Astrocyte (in vitro differentiated cells and primary cell): Measurements from ENCODE around the gene CAND2. TPM values are rescaled to one million over a fixed set of nuclear protein-coding genes. Genes with fewer than 3 reads are reported as not detected.

ENCODE experiments used
- DNase-seq: peaks from one replicate; pipeline ENCODE4 v3.0.0-alpha.2; 2010; ENCODE audit warnings: low read depth
- FAIRE-seq: peaks from 2 replicates; lab custom pipeline; 2011; peaks lifted over from hg19 to GRCh38; lab: Jason Lieb, UNC
- H2AFZ ChIP-seq: 2 replicates; pipeline ENCODE4 v1.6.0; 2012; ENCODE audit warnings: low read depth, low read length, inconsistent platforms
- H3K27ac ChIP-seq: 2 replicates; pipeline ENCODE4 v1.5.1; 2011; ENCODE audit warnings: low read depth, low read length, inconsistent platforms
- H3K27me3 ChIP-seq: 2 replicates; pipeline ENCODE4 v1.6.0; 2011; ENCODE audit warnings: low read length, inconsistent platforms; ENCODE audit not compliant: insufficient read depth
- H3K36me3 ChIP-seq: 2 replicates; pipeline ENCODE4 v1.5.1; 2011; ENCODE audit warnings: low read length, inconsistent platforms; ENCODE audit not compliant: insufficient read depth
- H3K4me1 ChIP-seq: 2 replicates; pipeline ENCODE4 v1.5.1; 2011; ENCODE audit warnings: low read length, inconsistent platforms; ENCODE audit not compliant: insufficient read depth
- H3K4me2 ChIP-seq: 2 replicates; pipeline ENCODE4 v1.6.0; 2012; ENCODE audit warnings: low read length, inconsistent platforms
- H3K4me3 ChIP-seq: 2 replicates; pipeline ENCODE4 v1.5.1; 2011; ENCODE audit warnings: low read depth, mild to moderate bottlenecking, low read length, inconsistent platforms; ENCODE audit not compliant: insufficient read depth
- H3K79me2 ChIP-seq: 2 replicates; pipeline ENCODE4 v1.6.0; 2012; ENCODE audit warnings: mild to moderate bottlenecking, low read length, inconsistent platforms; ENCODE audit not compliant: insufficient read depth
- H3K9ac ChIP-seq: 2 replicates; pipeline ENCODE4 v1.6.0; 2012; ENCODE audit warnings: mild to moderate bottlenecking, low read length, inconsistent platforms
- H3K9me3 ChIP-seq: 2 replicates; pipeline ENCODE4 v1.5.1; 2012; ENCODE audit warnings: low read depth, mild to moderate bottlenecking, low read length, inconsistent platforms; ENCODE audit not compliant: insufficient read depth
- H4K20me1 ChIP-seq: 2 replicates; pipeline ENCODE4 v1.6.0; 2012; ENCODE audit warnings: low read length, inconsistent platforms; ENCODE audit not compliant: insufficient read depth
- H3K27ac Mint-ChIP-seq: one replicate; pipeline ENCODE4 v1.8.0; 2021; ENCODE audit warnings: mild to moderate bottlenecking, mixed read lengths; ENCODE audit not compliant: unreplicated experiment
- H3K27me3 Mint-ChIP-seq: one replicate; pipeline ENCODE4 v1.8.0; 2021; ENCODE audit warnings: low read depth, mixed read lengths; ENCODE audit not compliant: unreplicated experiment
- H3K36me3 Mint-ChIP-seq: one replicate; pipeline ENCODE4 v1.8.0; 2021; ENCODE audit warnings: low read depth, mixed read lengths; ENCODE audit not compliant: unreplicated experiment
- H3K4me1 Mint-ChIP-seq: one replicate; pipeline ENCODE4 v1.8.0; 2021; ENCODE audit warnings: low read depth, mixed read lengths; ENCODE audit not compliant: unreplicated experiment
- H3K4me3 Mint-ChIP-seq: one replicate; pipeline ENCODE4 v1.8.0; 2021; ENCODE audit warnings: mild to moderate bottlenecking, moderate library complexity, mixed read lengths; ENCODE audit not compliant: unreplicated experiment
- H3K9me3 Mint-ChIP-seq: one replicate; pipeline ENCODE4 v1.8.0; 2021; ENCODE audit warnings: mild to moderate bottlenecking, mixed read lengths; ENCODE audit not compliant: unreplicated experiment
- EZH2 ChIP-seq: IDR thresholded peaks from 2 replicates; pipeline ENCODE4 v1.6.1; 2012; ENCODE audit warnings: mild to moderate bottlenecking, low read length, inconsistent platforms; ENCODE audit not compliant: insufficient read depth
- total RNA-seq: library from RNA; stranded (reverse); gene quantifications from 2 replicates; pipeline ENCODE4 v1.2.1, GENCODE V29; 2021
- TF ChIP-seq, protein P1 (sequence below): IDR thresholded peaks from 2 replicates; pipeline ENCODE4 v1.5.1; 2011; ENCODE audit warnings: low read depth, mild to moderate bottlenecking, inconsistent platforms, low read length, moderate library complexity; ENCODE audit not compliant: insufficient read depth

The CAND2 gene
- total RNA-seq, 1 donor from 2014 or later = 4.6 TPM

GRCh38 chr3:12818773-12819172 is 22.3 kb downstream of the CAND2 start:
- Histone ChIP-seq H3K36me3 (no peaks in the 10 kb centered on the region), H2AFZ (no peak overlapping the region), H3K27me3 (no peaks in the 10 kb centered on the region), H3K27ac (no peak overlapping the region), H3K4me1 (no peaks in the 10 kb centered on the region), H3K9me3 (no peaks in the 10 kb centered on the region), H3K4me3 (no peak overlapping the region), H3K9ac (no peak overlapping the region), H4K20me1 (no peaks in the 10 kb centered on the region), H3K79me2 (no peaks in the 10 kb centered on the region), H3K4me2 (no peak overlapping the region)
- Mint-ChIP-seq H3K4me1 (no peaks in the 10 kb centered on the region), H3K27me3 (peaks cover 8% of the 10 kb centered on the region), H3K9me3 (no peaks in the 10 kb centered on the region), H3K4me3 (no peak overlapping the region), H3K27ac (no peak overlapping the region), H3K36me3 (peaks cover 4% of the 10 kb centered on the region)
- FAIRE-seq (no peak), DNase-seq (no peak)
- TF ChIP-seq, protein P1, sequence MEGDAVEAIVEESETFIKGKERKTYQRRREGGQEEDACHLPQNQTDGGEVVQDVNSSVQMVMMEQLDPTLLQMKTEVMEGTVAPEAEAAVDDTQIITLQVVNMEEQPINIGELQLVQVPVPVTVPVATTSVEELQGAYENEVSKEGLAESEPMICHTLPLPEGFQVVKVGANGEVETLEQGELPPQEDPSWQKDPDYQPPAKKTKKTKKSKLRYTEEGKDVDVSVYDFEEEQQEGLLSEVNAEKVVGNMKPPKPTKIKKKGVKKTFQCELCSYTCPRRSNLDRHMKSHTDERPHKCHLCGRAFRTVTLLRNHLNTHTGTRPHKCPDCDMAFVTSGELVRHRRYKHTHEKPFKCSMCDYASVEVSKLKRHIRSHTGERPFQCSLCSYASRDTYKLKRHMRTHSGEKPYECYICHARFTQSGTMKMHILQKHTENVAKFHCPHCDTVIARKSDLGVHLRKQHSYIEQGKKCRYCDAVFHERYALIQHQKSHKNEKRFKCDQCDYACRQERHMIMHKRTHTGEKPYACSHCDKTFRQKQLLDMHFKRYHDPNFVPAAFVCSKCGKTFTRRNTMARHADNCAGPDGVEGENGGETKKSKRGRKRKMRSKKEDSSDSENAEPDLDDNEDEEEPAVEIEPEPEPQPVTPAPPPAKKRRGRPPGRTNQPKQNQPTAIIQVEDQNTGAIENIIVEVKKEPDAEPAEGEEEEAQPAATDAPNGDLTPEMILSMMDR = no peak
- TF ChIP-seq EZH2 = no peak

DNA sequence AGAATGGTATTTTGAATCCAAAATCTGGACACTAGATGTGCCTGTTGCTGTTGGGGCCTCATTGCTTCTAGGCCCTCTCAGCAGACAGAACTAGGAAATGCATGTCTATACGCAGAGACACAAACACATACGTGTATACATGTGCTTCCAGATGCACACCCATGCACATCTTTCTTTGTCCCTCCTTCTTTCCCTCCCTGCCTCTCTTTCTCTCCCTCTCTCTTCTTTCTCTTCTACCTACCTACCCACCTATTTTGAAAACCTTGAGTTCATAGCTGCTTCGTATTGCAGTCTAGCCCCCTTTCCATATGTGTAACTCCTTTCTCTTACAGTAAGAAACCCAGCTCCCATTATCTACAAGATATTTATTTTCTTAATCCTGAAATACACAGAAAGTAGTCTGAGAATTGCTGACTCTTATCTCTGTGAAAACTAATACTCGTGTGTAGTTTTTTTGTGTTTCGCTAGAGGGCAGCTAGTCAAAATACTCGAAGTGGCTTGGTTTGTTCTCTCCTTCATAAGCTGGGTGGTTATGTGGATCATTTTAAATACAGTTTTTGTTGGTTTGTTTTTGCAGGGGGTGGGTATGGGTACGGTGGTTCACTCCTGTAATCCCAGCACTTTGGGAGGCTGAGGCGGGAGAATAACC is 26.4 kb downstream of the CAND2 start:
- H3K36me3 ChIP-seq = no peaks in the 10 kb centered on the region
- no peak overlapping the region for H3K4me2 ChIP-seq
- H3K9ac ChIP-seq = no peak overlapping the region
- H4K20me1 ChIP-seq = no peaks in the 10 kb centered on the region
- no peaks in the 10 kb centered on the region for H3K9me3 ChIP-seq
- Mint-ChIP-seq H3K4me1 (no peaks in the 10 kb centered on the region), H3K9me3 (no peaks in the 10 kb centered on the region), H3K4me3 (peak overlapping the region; percentile 12), H3K27ac (no peak overlapping the region), H3K36me3 (peaks cover 4% of the 10 kb centered on the region), H3K27me3 (peaks cover 8% of the 10 kb centered on the region)
- FAIRE-seq = no peak
- no peak for DNase-seq
- no peaks in the 10 kb centered on the region for H3K4me1 ChIP-seq
- H2AFZ ChIP-seq = no peak overlapping the region
- no peak overlapping the region for H3K4me3 ChIP-seq
- H3K79me2 ChIP-seq = no peaks in the 10 kb centered on the region
- H3K27ac ChIP-seq = no peak overlapping the region
- TF ChIP-seq, protein P1 = peak; percentile 33
- no peak for TF ChIP-seq EZH2
- no peaks in the 10 kb centered on the region for H3K27me3 ChIP-seq

- TF ChIP-seq, protein P1 = no peak
- TF ChIP-seq EZH2 = no peak
- H3K27me3 ChIP-seq = no peaks in the 10 kb centered on the region
Observed at GRCh38 chr3:12824299-12824698, 27.8 kb downstream of the CAND2 start.

More at GRCh38 chr3:12824299-12824698, 27.8 kb downstream of the CAND2 start:
- Mint-ChIP-seq H3K4me3 (no peak overlapping the region), H3K27me3 (peaks cover 2% of the 10 kb centered on the region), H3K27ac (no peak overlapping the region), H3K4me1 (no peaks in the 10 kb centered on the region), H3K36me3 (peaks cover 4% of the 10 kb centered on the region), H3K9me3 (no peaks in the 10 kb centered on the region)
- Histone ChIP-seq H3K9ac (no peak overlapping the region), H3K4me1 (no peaks in the 10 kb centered on the region), H2AFZ (no peak overlapping the region), H3K36me3 (no peaks in the 10 kb centered on the region), H4K20me1 (no peaks in the 10 kb centered on the region), H3K4me3 (no peak overlapping the region), H3K79me2 (no peaks in the 10 kb centered on the region), H3K4me2 (no peak overlapping the region), H3K9me3 (no peaks in the 10 kb centered on the region), H3K27ac (no peak overlapping the region)
- DNase-seq (no peak), FAIRE-seq (no peak)
